ENCODE data around the gene BCAS4.
"Not testable (repeated sequence)": the region's sequence is repeated elsewhere in the genome, so short reads cannot be mapped to it uniquely, and the experiment has no call there.

BCAS4 gene

DNA sequence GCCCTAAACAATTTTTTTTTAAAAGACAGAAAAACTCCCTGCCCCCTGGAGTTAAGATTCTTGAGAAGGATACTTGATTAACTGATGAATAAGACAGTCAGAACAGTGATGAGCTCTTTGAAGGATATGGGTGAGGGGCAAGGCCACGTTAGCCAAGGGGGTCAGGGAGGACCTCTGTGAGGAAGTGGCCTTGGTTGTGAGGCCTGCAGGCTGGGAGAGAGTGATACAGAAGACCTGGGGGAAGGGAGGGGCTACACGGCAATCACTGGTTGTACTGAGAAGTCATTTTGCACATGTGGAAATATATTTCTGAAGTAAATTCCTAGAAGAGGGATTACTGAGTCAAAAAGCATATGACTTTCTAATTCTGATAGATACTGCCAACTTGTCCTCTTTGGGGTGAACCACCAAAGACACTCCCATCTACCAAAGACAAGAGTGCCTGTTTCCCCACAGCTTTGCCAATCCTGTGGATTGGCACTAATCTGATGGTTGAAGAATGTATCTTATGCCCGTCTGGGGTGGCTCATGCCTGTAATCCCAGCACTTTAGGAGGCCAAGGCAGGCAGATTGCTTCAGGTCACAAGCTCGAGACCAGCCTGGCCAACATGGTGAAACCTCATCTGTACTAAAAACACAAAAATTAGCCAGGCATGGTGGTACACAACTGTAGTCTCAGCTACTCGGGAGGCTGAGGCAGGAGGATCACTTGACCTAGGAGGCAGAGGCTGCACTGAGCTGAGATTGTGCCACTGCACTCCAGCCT lies 22.3 kb upstream of the BCAS4 start:
- DNase-seq, result no peak

DNA sequence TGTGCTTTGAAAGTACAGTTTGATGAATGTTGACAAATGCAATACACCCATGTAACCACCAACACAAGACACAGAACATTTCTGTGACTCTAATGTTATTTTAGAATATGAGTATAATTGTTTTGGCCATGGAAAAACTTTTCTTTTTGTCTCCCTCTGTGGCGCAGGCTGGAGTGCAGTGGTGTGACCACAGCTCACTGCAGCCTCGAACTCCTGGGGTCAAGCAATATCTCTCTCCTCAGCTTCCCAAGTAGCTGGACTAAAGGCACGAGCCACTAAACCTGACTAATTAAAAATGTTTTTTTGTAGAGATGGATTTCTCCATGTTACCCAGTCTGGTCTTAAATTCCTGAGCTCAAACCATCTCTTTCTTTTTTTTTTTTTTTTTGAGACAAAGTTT lies 20.3 kb upstream of the BCAS4 start:
- no peak for DNase-seq

DNA sequence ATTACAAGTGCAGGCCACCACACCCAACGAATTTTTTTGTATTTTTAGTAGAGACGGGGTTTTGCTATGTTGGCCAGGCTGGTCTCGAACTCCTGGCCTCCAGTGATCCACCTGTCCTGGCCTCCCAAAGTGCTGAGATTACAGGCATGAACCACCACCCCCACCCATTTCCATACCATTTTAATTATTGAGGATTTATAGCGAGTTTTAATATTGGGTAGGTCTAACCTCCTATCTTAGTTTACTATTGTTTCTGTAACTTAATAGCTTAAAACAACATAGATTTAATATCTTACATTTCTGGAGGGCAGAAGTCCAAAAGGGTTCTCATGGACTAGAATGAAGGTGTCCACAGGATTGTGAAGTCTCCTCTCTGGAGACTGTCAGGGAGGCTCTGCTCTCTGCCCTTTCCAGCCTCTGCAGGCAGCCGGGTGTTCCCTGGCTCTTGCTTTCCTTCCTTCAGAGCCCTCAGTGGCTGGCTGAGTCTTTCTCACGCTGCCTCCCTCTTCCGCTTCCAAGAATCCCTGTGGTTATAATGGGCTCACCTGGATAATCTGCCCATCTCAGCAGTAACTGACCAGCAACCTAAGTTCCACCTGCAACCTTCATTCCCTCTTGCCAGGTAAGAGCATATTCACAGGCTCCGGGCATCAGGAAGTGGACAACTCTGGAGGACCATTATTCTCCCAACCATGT lies 18.6 kb upstream of the BCAS4 start:
- DNase-seq, result no peak

DNA sequence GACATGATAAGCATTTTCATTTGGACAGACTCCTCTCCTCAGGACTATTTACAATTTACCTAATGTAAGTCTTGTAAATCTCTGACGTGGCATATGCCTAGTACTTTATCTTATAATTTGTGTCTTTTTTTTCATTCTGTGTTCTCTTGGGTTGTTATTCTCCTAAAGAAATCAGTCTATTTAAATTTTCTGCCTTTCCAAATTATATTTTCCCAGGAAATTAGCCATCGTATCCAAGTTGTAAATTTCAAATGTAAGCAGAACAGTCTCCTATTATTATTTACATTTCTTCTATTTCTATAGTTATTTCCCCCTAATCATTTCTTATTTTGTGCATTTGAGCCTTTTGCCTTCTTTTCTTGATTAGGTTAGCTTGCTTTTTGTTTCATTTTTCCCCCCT lies 17.5 kb upstream of the BCAS4 start:
- no peak for DNase-seq

DNA sequence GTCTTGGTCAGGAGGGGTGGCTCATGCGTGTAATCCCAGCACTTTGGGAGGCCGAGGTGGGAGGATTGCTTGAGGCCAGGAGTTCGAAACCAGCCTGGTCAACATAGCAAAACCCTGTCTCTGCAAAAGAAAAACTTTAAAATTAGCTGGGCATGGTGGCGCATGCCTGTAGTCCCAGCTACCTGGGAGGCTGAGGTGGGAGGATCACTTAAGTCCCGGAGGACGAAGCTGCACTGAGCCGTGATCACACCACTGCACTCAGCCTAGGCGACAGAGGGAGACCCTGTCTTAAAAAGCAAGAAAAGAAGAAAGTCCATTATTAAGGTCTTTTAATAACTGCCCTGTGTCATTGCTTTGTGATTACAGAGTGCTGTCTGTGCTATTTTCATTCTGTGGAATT lies 15.9 kb upstream of the BCAS4 start:
- DNase-seq, result not testable (repeated sequence)

DNA sequence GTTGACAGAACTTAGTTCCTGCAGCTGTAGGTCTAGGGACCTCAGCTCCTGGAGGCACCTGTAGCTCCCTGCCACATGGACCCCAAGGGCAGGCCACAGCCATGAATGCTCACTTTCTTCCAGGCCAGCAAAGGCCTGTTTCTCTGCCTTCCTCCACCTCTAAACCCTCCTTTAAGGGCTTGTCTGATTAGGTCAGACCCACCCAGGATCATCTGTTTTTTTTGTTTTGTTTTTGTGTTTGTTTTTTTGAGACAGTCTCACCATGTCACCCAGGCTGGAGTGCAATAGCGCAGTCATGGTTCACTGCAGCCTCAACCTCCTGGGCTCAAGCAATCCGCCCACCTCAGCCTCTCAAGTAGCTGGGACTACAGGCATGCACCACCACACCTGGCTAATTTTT lies 11.5 kb upstream of the BCAS4 start:
- DNase-seq, result no peak

DNA sequence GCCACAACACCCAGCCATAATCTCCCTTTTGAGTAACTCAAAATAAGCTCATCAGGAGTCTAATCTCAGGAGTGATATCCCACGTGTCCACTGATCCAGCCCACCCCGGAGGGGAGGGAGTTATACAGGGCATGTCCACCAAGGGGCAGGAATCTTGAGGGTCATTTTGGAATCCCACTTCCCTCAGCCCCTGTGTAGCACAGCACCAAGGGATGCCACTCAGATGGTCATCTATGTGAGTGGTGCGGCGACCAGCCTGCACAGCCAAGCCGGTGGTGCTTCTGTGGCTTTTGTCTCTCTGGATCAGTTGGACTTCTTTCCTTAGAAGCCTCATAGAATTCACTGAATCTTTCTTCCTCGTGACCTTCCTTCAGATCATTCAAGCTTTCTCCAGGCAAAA lies 11.0 kb upstream of the BCAS4 start:
- no peak for DNase-seq

DNA sequence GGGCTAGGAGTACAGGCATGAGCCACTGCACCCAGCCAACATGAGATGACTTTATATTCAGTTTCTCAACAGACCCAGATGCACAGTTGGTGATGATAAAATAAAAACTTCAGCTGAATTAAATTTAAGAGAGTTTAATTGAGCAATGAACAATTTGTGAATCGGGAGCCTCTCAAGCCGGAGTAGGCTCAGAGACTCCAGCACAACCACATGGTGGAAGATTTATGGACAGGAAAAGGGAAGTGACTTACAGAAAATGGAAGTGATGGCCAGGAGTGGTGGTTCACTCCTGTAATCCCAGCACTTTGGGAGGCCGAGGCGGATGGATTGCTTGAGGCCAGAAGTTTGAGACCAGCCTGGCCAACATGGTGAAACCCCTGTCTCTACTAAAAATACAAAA lies 10.4 kb upstream of the BCAS4 start:
- DNase-seq, result no peak

DNA sequence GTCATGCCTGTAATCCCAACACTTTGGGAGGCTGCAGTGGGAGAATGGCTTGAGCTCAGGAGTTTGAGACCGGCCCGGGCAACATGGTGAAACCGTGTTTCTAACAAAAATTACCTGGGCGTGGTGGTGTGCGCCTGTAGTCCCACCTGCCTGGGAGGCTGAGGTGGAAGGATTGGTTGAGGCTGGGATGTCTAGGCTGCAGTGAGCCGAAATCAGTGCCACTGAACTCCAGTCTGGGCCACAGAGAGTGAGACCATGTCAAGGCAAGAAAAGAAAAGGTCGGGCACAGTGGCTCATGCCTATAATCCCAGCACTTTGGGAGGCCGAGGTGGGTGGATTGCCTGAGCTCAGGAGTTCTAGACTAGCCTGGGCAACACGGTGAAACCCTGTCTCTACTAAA lies 8.2 kb upstream of the BCAS4 start:
- DNase-seq, result no peak

DNA sequence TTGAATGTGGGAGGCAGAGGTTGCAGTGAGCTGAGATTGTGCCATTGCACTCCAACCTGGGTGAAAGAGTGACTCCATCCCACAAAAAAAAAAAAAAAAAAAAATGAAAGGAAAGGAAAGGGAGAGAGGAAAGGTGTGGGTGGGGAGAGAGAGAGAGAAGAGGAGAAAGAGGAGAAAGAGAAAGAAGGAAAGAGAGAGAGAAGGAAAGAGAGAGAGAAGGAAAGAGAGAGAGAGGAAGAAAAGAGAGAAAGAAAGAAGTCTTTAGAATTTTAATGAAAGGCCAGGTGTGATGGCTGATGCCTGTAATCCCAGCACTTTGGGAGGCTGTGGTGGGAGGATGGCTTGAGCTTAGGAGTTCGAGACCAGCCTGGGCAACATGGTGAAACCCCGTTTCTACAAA lies 7.7 kb upstream of the BCAS4 start:
- no peak for DNase-seq

DNA sequence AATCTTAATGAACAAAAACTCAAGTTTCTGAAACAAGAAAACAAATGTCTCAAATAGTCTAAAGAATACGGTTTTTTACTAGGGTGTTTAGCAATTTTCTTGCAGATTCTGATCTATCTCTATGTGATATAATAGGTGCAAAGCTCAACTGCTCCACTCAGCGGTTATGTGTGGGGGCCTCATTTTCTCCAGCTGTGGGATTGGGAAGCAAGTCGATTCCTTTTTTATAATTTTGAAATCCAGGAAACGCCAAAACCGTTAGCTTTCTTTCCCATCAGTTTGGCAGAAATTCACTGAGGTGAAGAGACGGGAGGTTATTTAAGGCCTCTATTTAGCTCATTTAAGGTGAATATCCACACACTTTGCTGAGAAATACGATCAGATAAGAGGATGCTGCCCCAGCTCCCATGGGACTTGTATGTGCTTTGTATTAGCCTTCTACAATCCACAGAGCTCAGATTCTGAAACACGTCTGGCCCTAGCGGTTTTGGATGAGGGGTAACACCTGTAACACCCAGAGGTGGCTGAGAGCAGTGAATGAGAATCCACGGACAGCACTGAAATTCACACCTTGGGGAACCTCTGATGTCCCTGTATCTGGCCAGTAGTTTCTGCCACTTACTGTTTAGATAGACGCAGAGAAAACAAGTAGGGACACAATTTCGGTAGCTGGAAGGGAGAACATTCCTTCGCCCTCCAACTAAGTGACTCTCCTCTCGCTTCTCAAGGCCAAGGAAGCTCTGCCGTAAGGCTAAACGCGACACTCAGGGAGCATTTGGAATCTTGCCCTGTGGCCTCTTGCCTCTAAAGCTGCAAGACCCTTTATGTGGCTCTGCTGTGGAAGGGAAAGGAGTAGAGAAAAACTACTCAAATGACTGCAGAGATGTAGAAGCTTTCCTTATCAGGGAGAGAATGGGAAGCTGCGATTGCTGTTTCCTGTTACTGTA lies 6.5 kb upstream of the BCAS4 start:
- DNase-seq, result no peak

DNA sequence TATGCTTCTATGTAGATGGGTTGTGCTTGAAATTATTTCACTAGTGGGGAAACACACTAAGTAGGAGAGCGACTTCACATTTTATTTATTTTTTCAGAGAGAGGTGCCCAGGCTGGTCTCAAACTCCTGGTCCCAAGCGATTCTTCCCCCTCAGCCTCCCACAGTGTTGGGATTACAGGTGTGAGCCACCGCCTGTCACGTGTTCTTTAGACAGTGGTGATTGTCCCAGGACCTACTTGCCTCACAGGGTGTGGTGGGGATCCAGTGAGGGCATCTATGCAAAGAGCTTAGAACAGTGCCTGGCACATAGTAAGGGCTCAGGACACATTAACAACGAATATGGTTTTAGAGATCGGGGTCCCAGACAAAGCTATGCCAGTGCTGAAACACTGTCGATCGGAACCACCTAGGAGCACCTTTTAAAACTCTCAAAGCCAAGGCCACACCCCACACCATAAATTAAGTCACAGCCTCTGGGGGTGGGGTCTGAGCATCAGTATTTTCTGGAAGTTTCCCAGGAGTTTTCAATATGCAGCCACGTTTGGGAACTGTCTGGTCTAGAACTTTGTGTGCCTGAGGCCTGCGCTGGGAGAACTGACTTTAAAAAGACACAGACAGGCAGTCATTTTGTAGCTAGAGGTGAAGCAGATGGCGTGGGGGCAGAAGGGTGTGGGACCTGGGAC lies 4.8 kb upstream of the BCAS4 start:
- no peak for DNase-seq

DNA sequence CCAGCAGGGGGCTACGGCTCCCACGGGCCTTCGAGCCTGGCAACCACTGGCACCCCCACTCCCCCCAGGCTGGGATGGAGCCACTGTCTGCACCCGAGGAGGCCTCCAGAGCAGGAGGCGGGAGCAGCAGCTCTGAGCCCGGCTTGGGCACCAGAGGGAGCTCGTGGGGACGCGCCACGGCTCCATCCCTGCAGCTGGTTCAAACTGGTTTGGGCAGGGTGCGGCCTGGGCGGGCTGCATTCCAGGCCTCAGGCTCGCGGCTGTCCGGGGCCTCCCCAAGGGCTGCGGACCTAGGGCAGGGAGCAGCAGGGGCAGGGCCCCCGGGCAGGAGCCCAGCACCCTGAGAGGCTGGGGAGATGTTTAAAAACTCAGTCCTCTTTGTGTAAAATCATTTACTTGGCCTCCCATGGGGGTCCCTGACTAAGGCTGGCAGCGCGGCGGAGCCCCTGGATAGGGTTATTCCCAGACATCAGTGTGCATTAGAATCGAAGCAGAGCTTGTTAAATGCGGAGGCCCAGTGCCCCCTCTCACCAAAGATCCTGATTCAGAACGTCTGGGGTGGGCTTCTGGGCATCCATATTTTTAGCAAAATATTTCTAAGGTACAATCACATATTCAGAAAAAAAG lies 4.1 kb upstream of the BCAS4 start:
- DNase-seq, result peak; percentile 58

DNA sequence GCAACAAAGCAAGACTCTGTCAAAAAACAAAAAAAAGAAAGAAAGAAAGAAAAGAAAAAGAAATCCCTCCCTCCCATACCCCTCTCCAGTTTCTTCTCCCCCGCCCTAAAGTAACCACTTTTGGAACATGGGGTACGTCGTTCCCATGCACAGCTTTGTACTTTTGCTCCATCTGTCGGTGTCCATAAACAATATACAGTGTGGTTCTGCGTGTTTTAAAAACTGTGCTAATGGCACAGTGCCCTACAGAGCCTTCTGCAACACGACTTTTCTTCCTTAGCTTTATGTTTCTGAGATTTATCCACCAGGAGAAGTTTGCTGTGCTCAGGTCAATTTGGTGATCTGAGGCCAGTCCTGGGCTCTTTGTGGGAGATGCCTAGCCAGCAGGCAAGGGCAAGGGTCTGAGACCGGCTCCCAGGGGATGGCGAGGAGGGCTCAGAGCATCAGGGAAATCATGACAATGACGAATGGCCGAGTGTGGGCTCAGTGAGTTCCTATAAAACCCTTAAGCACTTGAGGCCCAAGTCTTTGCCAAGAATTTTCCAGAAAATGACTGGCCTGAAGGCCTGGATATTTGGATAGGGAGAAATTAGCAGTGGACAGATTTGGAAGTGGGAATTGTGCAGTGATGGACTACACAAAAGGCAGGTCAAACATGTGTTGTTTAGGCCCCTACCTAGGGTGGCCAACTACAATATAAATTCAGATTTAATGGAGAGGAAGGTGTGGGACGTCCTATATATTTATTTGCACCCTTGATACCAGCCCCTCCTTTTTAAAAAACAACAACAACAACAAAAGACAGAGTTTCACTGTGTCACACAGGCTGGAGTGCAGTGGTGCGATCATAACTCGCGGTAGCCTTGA lies 1.9 kb upstream of the BCAS4 start:
- DNase-seq, result no peak

DNA sequence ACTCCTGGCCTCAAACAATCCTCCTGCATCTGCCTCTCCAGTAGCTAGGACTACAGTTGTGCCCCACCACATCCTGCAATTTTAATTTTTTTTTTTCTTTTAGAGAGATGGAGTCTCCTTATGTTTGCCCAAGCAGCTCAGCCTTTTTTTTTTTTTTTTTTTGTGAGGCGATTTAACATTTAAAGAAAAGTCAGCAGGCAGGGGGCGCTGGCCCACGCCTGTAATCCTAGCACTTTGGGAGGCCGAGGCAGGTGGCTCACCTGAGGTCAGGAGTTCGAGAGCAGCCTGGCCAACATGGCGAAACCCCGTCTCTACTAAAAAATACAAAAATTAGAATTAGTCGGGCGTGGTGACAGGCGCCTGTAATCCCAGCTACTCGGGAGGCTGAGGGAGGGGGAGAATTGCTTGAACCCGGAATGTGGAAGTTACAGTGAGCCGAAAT lies 1.3 kb upstream of the BCAS4 start:
- peak; percentile 26 for DNase-seq

DNA sequence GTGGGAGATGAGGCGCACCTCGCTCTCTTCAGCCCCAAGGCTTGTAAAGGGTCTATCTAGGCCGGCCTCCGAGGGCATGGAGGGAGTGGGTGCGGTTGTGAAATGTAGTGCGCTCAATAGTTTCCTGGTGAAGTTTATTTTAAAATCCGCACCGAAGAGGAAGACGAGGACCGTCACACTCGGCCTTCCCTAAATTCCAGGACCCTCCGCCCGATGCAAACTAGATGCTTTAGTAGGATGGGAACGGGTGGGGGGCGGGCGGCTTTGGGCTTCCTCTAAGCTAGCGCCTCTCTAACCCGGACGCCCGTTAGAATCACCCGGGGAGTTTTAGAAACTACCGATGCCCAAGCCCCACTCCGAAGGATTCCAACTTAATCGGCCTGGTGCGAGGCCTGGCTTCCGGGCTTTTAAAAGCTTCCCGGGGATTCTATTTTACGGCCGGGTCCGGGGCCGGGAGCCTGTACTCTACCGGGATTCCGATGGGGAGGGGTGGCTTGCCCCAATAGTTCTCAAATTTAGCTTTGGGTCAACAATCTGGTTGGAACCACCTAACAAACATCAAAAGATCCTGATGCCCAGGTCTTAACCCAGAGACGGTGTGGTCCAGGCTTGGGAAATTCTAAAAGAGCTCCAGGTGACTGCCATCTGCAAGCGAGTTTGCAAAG lies 548 bp upstream of the BCAS4 start:
- DNase-seq, result no peak

DNA sequence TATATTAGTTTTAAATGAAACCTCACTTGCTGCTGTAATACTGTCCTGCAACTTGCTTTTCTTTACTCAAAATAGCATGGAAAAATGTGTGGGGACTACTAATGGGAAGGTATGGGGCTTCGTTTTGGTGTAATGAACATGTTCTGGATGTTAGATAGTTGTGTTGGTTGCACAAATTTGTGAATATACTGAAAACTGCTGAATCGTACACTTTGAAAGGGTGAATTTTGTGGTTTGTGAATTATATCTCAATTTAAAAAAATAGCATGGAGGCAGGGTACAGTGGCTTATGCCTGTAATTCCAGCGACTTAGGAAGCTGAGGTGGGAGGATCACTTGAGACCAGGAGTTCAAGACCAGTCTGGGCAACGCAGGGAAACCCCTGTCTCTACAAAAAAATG lies 2.3 kb downstream of the BCAS4 start:
- DNase-seq, result no peak

DNA sequence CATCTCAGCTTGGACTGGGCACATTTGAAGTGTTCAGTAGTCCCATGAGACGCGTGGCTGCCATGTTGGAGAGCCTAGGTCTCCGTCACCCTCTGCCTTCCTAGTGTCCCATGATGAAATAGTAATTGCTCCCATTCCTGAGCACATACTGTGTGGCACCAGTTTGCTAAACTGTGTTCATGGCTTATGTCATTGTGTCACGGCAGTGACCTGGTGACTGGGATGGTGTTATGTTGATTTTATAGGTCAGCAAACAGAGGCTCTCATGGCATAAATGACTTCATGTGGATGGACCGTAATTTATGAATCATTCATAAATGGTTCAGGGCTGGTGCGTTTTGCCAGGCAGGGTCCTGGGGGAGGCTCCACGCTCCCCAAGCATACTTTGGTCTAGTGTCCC lies 3.8 kb downstream of the BCAS4 start:
- no peak for DNase-seq

DNA sequence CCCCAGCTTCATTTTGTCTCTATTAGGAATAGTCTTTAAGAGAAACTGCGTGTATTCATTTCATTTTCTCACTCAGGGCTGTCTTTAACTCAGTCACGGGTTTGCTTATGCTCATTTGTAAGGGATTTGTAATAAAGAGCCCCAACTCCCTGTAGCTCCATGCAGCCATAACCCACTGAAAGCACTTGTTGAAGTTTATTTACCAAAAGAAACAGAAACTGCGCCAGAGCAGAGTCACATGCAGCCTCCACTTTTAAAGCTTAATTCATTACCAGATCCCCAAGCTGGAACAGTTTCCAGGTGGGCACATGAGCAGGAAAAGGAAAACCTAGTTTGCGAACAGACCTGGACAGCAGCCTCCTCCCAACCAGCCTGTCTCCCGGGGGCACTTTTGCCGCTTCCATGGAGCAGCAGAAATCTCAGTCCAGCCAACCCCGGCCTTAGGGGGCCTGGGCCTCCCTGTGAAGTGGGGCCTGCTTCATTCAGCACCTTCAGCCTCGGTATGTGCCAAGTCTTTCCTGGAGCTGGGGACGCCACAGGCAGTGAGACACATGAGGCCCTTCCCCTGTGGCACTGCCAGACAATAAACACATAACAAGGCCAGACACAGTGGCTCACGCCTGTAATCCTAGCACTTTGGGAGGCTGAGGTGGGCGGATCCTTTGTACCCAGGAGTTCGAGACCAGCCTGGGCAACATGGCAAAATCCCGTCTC lies 4.5 kb downstream of the BCAS4 start:
- no peak for DNase-seq
